Glomerular endothelial cell (primary cell): ENCODE results near the gene C2orf72. TPM values are rescaled to one million over a fixed set of nuclear protein-coding genes. Genes with fewer than 3 reads are reported as not detected.

Experiments
- DNase-seq: peaks from one replicate; pipeline ENCODE4 v3.0.0-alpha.2; 2011; ENCODE audit warnings: low read depth, low spot score; ENCODE audit errors: extremely low read depth
- total RNA-seq: library from RNA; depleted of rRNA; stranded (reverse); fragments of >200 nt; gene quantifications from 2 replicates; pipeline ENCODE4 v1.2.3, GENCODE V29; 2015

Gene C2orf72
- total RNA-seq, 1 donor from 2014 or later, result 0.29 TPM

GRCh38 chr2:231039821-231040364, 2.6 kb downstream of the C2orf72 start:
- DNase-seq, result no peak

DNA sequence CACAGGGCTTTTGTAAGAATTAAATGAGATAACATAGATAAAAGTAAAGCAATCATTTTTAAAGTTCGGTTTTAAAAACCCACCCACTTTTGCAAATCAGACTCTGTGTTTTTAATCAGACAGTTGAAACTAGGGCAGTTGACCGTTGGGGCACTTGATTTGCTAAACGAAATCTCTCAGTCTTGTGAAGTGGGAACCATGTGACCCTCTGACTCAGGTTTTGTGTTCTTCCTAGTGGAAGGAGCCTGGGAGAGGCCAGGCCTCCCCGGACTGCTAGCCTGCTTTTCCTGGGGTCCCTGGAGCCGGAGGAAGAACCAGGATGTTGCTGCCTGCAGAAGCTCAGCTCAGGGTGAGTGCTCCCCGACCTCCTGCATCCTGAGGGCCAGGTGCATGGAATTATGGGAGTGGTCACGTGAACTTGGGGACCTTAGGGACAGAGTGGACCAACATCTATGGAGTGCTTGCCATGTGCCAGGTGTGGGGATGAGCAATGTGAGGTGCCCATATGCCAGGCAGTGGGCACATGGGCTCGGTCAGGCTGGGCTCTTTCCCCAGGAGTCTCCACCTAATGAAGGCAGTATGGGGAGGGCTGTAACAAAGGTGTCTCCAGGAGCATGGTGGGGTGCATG, 3.9 kb downstream of the C2orf72 start:
- no peak for DNase-seq

- DNase-seq, result no peak
Observed at GRCh38 chr2:231043796-231044195, 6.5 kb downstream of the C2orf72 start.

DNA sequence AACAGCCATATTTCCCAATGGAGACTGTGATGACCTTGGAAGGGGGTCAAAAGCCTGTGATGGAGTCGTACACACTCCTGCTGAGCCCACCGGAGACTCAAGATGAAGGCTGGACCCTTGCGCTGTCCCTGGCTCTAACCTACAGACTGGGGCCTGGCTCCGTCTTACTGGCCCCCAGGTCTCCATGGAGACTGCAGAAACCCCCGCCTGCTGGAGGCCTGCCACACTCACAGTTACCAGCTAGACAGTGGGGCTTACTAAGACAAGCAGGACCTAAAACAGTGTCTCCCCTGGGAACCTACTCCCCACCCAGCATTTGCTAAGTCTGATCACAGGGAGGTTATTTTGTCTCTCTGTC, 9.6 kb downstream of the C2orf72 start:
- no peak for DNase-seq

DNA sequence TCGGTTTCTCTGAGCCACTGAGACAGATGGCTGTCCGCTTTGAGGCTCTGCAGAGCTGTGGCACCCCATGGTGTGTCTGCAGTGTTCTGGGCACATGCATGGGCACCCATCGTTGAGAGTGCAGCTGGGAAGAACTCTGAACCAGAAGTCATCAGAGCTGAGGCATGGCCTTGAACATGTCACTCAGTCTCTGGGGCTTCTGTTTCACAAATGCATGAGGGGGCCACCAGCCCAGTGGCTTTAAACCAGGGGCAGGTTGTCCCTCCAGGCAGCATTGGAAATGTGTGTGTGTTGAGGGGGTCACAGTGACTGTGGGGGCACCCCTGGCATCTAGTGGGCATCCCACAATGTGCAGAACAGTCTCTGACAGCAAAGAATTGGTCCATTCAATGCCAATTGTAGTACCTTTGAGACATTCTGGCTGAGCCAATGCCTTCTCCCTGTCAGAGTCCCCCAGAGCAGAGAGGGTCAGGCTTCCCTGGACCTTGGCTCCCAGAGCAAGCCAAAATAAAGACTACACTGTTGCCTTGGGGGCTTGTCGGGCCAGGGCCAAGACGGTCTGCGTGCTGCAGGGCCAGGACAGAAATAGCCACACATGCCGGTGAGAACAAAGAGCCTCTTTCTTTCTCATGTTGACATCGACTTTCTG, 10.1 kb downstream of the C2orf72 start:
- no peak for DNase-seq

DNA sequence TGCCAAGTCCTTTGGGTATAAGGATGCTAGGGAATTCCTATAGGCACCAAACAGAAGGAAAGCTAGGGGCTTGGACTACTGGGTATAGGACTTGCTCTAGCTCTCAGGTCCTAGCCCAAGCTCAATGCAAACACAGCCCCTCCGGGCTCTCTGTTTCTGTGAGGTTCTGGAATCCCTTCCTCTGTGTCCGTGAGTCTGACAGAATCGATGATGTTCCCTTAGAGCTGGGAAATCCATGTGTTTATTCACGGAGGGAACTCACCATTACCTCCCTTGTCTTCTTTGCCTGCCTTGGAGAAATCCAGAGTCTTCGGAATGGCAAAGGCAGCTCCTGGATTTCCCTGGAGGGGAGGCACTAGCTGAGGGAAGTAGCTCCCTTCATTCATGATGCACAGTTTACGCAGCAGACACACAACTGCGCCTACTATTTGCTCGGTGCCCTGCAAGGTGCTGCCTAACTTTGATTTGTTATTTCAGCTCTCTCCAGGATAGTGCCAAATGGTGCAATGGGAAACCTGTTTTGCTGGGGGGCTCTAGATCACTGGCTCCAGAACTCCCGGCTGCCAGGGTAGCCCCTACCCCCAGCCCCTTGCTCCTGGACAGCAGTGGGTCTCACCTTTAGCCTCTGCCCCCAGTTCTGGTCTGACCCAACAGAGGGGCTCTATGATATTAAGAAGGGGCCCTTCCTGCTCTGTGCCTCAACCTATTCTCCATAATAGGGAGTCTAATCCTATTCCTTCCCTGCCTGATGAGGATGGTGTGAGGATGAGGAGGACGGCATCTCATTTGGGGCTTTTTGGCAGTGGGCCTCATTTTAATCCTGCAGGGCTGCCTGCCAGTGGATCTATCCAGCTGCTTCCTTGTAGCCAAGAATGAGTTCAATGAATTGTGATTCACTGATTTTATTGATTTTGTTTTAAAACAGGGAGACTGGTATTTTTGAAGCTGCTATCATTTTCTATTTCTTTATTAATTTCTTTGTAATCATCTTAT, 10.9 kb downstream of the C2orf72 start:
- DNase-seq, result no peak

DNA sequence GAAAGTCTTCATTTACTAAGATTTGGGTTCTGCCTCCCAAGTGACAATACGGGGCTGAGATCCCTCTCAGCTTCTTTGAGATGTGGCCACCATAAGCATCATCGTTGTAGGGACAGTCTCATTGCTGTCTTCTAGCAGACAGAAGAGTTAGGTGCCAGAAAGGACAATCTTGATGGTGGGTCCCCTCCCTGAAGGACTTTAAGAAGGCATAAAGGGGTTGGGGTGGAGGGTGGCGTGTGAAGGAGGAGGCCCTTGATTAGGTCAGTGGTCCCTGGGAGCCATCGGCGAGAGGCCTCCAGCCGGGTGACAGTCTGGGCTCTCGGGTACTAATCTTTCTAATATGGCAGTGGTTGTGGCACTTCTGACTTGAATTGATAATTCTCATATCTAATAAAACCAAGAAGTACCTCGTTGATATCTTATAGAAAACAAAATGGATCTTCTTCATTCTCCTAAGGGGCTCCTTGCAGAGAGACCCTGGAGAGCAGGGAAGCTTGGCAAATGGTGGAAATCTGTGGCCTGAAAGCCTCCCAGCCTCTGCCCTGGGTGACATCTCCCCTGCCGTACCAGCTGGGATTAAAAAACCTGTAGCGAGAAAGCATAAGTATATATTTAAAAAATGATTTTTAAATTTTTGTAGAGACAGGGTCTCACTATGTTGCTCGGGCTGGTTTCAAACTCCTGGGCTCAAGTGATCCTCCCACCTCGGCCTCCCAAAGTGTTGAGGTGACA, 12.1 kb downstream of the C2orf72 start:
- DNase-seq, result no peak

DNA sequence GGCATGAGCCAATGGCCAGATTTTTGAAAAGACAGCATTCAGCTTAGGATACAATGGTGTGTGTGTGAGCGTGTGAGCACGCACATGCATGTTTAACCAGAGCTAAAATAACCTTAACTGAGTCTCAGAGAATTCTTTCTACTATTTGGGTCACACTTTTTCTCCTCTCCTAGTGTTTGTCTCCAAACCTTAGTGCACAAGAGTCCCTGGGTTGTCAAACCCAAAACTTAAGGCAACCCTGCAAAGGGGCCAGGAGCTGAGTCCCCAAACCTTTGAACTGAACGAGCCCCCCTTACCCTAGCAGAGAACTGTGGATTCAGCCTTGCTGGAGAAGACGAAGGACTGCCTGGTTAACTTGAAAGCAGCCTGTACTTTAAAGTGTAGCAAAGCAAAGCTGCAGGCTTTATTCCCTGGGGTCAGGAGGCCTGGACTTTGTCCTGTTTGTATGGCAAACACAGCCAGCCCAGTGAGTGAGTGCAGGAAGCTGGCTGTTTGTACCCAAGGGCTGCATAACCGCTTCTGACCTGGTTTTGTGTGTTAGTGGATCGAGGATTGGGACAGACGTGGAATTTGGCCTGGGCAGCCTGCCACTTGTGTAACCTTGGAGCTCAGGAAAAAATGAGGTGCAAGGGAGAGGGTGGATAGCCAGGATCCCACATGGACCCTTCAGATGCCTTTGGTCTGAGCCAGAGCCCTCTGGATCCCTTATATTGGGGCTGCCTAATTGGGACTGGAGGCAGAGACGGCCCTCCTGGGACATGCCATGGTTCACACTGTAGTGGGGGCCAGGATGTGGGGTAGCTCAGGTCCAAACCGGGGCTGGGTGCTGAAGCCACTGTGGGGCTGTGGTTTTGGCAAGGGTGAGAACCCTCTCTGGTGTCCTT, 12.9 kb downstream of the C2orf72 start:
- no peak for DNase-seq

GRCh38 chr2:231051116-231051515, 13.8 kb downstream of the C2orf72 start:
- no peak for DNase-seq

GRCh38 chr2:231052494-231053451, 15.4 kb downstream of the C2orf72 start:
- DNase-seq, result no peak

- no peak for DNase-seq
Observed at GRCh38 chr2:231053846-231054245, 16.5 kb downstream of the C2orf72 start.

- peak; percentile 77 for DNase-seq
Observed at GRCh38 chr2:231056453-231057416, 19.4 kb downstream of the C2orf72 start, which contains the start of gene PSMD1. Gene PSMD1 (plus strand): TSS chr2:231056867. CDS start chr2:231057026, 159 bp downstream.

GRCh38 chr2:231057590-231057989, 20.3 kb downstream of the C2orf72 start:
- DNase-seq, result no peak

DNA sequence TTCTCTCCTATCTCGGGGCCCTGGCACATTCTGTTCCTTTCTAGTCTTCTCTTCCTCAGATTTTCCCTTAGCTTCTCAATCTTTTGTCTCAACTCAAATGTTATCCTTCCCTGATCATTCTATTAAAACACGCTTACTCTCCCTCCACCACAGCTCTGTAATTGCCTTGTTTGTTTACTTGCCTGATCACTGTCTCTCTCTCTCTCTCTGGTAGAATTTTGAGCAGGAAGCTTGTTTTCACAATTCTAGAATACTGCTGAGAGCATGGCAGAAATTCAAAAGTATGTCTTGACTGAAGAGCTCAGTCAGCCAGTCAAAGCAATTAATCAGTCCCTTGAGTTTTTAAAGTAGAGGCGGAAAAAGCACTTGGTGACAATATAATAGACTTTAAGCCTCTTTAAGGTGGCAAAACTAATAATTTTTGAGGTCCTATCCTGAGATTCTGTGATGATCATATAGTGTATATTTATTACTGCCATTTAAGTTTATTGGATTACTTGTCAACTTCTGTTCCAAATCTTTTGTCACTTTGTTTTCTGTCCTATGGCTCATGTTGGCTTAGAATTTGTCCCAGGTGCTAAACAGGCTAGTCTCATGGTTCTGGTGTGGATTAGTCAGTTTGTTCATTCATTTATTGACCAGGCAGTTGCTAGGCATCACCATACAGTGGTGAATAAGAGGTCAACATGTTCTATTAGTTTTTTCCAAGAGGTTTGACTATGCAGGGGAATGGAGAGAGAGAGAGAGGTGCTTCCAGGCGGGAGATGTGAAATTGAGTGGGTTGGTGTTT, 21.6 kb downstream of the C2orf72 start:
- DNase-seq, result no peak

GRCh38 chr2:231059756-231060155, 22.4 kb downstream of the C2orf72 start:
- DNase-seq, result no peak

DNA sequence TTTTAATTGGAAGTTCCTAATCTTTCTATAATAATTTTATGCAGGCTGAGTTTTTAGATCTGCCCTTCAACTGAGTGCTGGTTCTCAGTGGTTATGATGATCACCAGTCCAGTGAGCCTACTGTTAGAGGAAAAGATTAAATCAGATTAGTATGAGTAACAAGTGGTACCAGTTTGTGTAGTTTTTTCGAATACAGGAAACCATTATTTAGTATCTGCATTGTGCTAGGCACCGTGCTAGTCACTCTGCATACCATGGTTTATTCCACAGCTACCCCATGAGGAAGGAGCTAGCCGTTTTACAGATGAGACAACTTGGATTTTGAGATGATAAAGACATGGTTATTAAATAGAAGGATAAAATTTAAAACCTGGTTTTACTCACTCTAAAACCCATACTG, 25.5 kb downstream of the C2orf72 start:
- DNase-seq, result no peak
